GM21367 (cell line): ENCODE measurements around the gene TMEM14C.

Source experiments
- ATAC-seq: cut with Tn5 transposase; IDR thresholded peaks from one replicate; pipeline ENCODE4 v1.9.1; 2021; ENCODE audit not compliant: unreplicated experiment

Gene TMEM14C

GRCh38 chr6:10759312-10759839, 36.5 kb downstream of the TMEM14C start:
- peak; percentile 77 for ATAC-seq

GRCh38 chr6:10759884-10760329, 37.0 kb downstream of the TMEM14C start:
- no peak for ATAC-seq

GRCh38 chr6:10763006-10763405, 40.1 kb downstream of the TMEM14C start:
- ATAC-seq, result no peak

- no peak for ATAC-seq
Observed at GRCh38 chr6:10769419-10769818, 46.5 kb downstream of the TMEM14C start.

- no peak for ATAC-seq
Observed at GRCh38 chr6:10771371-10771894, 48.6 kb downstream of the TMEM14C start.

- no peak for ATAC-seq
Observed at GRCh38 chr6:10778230-10778629, 55.4 kb downstream of the TMEM14C start.

- ATAC-seq, result no peak
Observed at GRCh38 chr6:10779076-10779475, 56.2 kb downstream of the TMEM14C start.
